SK-N-SH (cell line): ENCODE measurements around the gene SLC22A13. TPM values are rescaled to one million over a fixed set of nuclear protein-coding genes. Genes with fewer than 3 reads are reported as not detected.

Source experiments
- CTCF ChIA-PET: fragments of 300-600, 350-600 bp; formaldehyde crosslinking; extraction: SDS; loops from one replicate; lab custom pipeline; 2021; lab: Yijun Ruan, JAX
- POLR2A ChIA-PET: fragments of 350-600 bp; sonication (Branson Sonifier 250); formaldehyde crosslinking; extraction: SDS; loops from one replicate; lab custom pipeline; 2020; ENCODE audit warnings: antibody characterized with exemption, inconsistent platforms; lab: Yijun Ruan, JAX
- DNase-seq: peaks from one replicate; pipeline ENCODE4 v3.0.0; 2012
- H2AFZ ChIP-seq: fragments of 200-600 bp; sonication (generic); 2 replicates; pipeline ENCODE4 v1.8.1; 2016; ENCODE audit warnings: antibody characterized with exemption, mild to moderate bottlenecking, low read depth
- H3F3A ChIP-seq: fragments of 200-600 bp; sonication (generic); replicated peaks from 2 replicates; pipeline ENCODE3; 2016; ENCODE audit warnings: antibody characterized with exemption, mild to moderate bottlenecking; ENCODE audit not compliant: insufficient read depth
- H3K27ac ChIP-seq, 2 experiments: fragments of 200-500 bp in 1 of 2; fragments of 200-600 bp in 1 of 2; sonication (Bioruptor generic) in 1 of 2; sonication (generic), shearing (Covaris generic) in 1 of 2; 2 replicates each; pipeline versions ENCODE4 v1.5.1 to v1.6.1; 2014 to 2016; ENCODE audit warnings: low read depth in 2 of 2, inconsistent platforms in 1 of 2, low read length in 1 of 2, mild to moderate bottlenecking in 1 of 2, mixed read lengths in 1 of 2
- H3K27me3 ChIP-seq: fragments of 200-600 bp; sonication (generic), shearing (Covaris generic); 2 replicates; pipeline ENCODE4 v1.6.1; 2016; ENCODE audit warnings: mixed run types; ENCODE audit not compliant: insufficient read depth
- H3K36me3 ChIP-seq, 2 experiments: fragments of 200-500 bp in 1 of 2; fragments of 200-600 bp in 1 of 2; sonication (Bioruptor generic) in 1 of 2; sonication (generic) in 1 of 2; replicated peaks in 1 of 2; 2 replicates each; pipeline versions ENCODE3 to v1.5.1; 2014 to 2016; ENCODE audit warnings: low read length in 1 of 2, mild to moderate bottlenecking in 1 of 2; ENCODE audit not compliant: insufficient read depth in 2 of 2, control insufficient read depth in 1 of 2
- H3K4me1 ChIP-seq, 2 experiments: fragments of 200-500 bp in 1 of 2; fragments of 200-600 bp in 1 of 2; sonication (Bioruptor generic) in 1 of 2; sonication (generic), shearing (Covaris generic) in 1 of 2; 2 replicates each; pipeline versions ENCODE4 v1.5.1 to v1.6.1; 2014 to 2016; ENCODE audit warnings: low read depth in 1 of 2, low read length in 1 of 2, mixed run types in 1 of 2; ENCODE audit not compliant: insufficient read depth in 2 of 2, control insufficient read depth in 1 of 2
- H3K4me2 ChIP-seq: fragments of 200-600 bp; sonication (generic), shearing (Covaris generic); 2 replicates; pipeline ENCODE4 v1.6.1; 2017; ENCODE audit warnings: mixed run types
- H3K4me3 ChIP-seq, 2 experiments: fragments of 200-500 bp in 1 of 2; fragments of 200-600 bp in 1 of 2; sonication (Bioruptor generic) in 1 of 2; sonication (generic), shearing (Covaris generic) in 1 of 2; 2 replicates each; pipeline versions ENCODE4 v1.5.1 to v1.8.1; 2014 to 2016; ENCODE audit warnings: low read depth in 2 of 2, inconsistent platforms in 1 of 2, low read length in 1 of 2, mild to moderate bottlenecking in 1 of 2, mixed read lengths in 1 of 2, moderate library complexity in 1 of 2
- H3K79me2 ChIP-seq: fragments of 200-600 bp; sonication (generic); 2 replicates; pipeline ENCODE4 v1.8.1; 2017; ENCODE audit warnings: mild to moderate bottlenecking; ENCODE audit not compliant: insufficient read depth
- H3K9ac ChIP-seq: fragments of 200-600 bp; sonication (generic); 2 replicates; pipeline ENCODE4 v1.6.1; 2017; ENCODE audit warnings: mixed run types
- H3K9me2 ChIP-seq: fragments of 200-600 bp; sonication (generic); 2 replicates; pipeline ENCODE4 v1.6.1; 2017; ENCODE audit warnings: mixed run types
- H3K9me3 ChIP-seq: fragments of 200-600 bp; sonication (generic); 2 replicates; pipeline ENCODE4 v1.6.1; 2017; ENCODE audit warnings: mixed run types, mild to moderate bottlenecking, moderate library complexity
- H4K20me1 ChIP-seq: fragments of 200-600 bp; sonication (generic); 2 replicates; pipeline ENCODE4 v1.6.1; 2017; ENCODE audit warnings: mild to moderate bottlenecking, mixed run types; ENCODE audit not compliant: insufficient read depth
- ELF1 ChIP-seq: IDR thresholded peaks from 2 replicates; pipeline ENCODE4 v1.4.0; 2012
- EP300 ChIP-seq, 2 experiments: IDR thresholded peaks; 2 replicates each; pipeline versions ENCODE4 v1.4.0 to v1.6.1; 2012; ENCODE audit warnings: borderline replicate concordance in 1 of 2, low read depth in 1 of 2, low read length in 1 of 2
- EZH2phosphoT487 ChIP-seq: fragments of 200-600 bp; sonication (generic); IDR thresholded peaks from 2 replicates; pipeline ENCODE4 v1.6.1; 2017; ENCODE audit warnings: low read depth, mixed run types, mild to moderate bottlenecking, antibody characterized with exemption, moderate library complexity, borderline replicate concordance
- FOSL2 ChIP-seq: IDR thresholded peaks from 2 replicates; pipeline ENCODE4 v1.4.0; 2012; ENCODE audit warnings: low read depth, mild to moderate bottlenecking, moderate library complexity, borderline replicate concordance
- GATA2 ChIP-seq: sonication (generic); formaldehyde crosslinking; IDR thresholded peaks from 2 replicates; pipeline ENCODE4 v1.5.0; 2020; ENCODE audit warnings: mild to moderate bottlenecking, missing genetic modification reagents
- TAF1 ChIP-seq: IDR thresholded peaks from 2 replicates; pipeline ENCODE4 v1.6.1; 2012; ENCODE audit warnings: low read depth, mild to moderate bottlenecking, low read length, moderate library complexity, borderline replicate concordance
- TCF12 ChIP-seq: IDR thresholded peaks from 2 replicates; pipeline ENCODE4 v1.4.0; 2012
- YY1 ChIP-seq: IDR thresholded peaks from 2 replicates; pipeline ENCODE4 v1.4.0; 2012; ENCODE audit warnings: low read depth, mild to moderate bottlenecking
- WGBS: methylation state at CpG from one replicate; pipeline ENCODE4 v1.1.6; 2017; ENCODE audit warnings: low lambda C conversion rate; 5-methylcytosine and 5-hydroxymethylcytosine counted together
- polyA plus RNA-seq, 3 experiments: library from polyadenylated mRNA; depleted of rRNA; stranded (reverse); fragments of >200 nt; gene quantifications; 2 replicates each; pipeline ENCODE4 v1.2.3, GENCODE V29; 2012
- TF ChIP-seq, protein P1 (sequence below): fragments of 200-600 bp; sonication (generic); IDR thresholded peaks from 2 replicates; pipeline ENCODE4 v1.6.1; 2017; ENCODE audit warnings: antibody characterized with exemption, mild to moderate bottlenecking, moderate library complexity

Gene SLC22A13
- polyA plus RNA-seq, 1 of the 3 experiments (the other 2 are of a cell fraction): 0.08 TPM

DNA sequence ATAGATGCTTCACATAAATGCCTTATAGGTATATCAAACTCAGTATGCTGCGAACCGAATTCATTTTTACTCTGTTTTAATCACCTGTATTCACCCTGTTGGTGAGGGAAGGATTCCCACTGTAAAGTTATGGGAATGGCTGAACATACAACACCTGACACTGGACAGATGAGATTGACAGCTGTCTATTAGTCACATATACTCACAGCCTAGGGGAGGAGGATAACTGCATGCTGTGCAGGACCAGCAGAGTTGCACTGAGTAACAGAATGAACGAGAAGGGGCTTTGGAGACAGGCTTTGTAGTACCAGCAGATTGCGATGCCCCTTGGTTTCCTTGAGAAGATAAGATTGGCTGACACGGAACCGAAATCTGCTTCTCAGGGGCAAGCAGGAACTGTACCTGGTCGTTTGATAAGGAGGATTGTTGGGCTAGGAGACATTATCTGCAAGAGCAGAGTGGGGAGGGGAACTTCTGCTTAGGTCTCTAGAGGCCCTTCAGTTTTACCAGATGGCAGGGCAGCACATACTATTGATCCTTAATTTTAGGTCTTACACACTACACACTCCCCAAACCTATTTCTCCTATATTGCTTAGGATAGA, 43.5 kb upstream of the SLC22A13 start:
- H3K9me2 ChIP-seq: no peaks in the 10 kb centered on the region
- no peak for DNase-seq
- TF ChIP-seq TAF1: no peak
- TF ChIP-seq TCF12: no peak
- no peak for TF ChIP-seq YY1
- no peak for TF ChIP-seq GATA2 (CRISPR knock-in tag)
- TF ChIP-seq FOSL2: no peak
- H3F3A ChIP-seq: peaks cover 23% of the 10 kb centered on the region
- no peak overlapping the region for H3K27ac ChIP-seq
- H3K9ac ChIP-seq: no peak overlapping the region
- no peaks in the 10 kb centered on the region for H3K9me3 ChIP-seq
- H4K20me1 ChIP-seq: peaks cover 3% of the 10 kb centered on the region; the same call in 1 of the 2 replicates
- ChIA-PET CTCF (interaction anchor here (1.0 to 1.9 kb wide), 2 partner anchors 18 to 124 kb away, joined by 3 to 4 read pairs; partner anchors contain the start of gene XYLB), POLR2A (no interaction called here)
- H3K4me3 ChIP-seq: no peak overlapping the region
- H3K36me3 ChIP-seq: peaks cover 42 to 45% of the 10 kb centered on the region in 2 experiments
- H2AFZ ChIP-seq: no peak overlapping the region
- H3K4me2 ChIP-seq: no peak overlapping the region
- peaks cover 0 to 14% of the 10 kb centered on the region in 2 experiments; a peak in 2 of 4 replicates for H3K4me1 ChIP-seq
- no peaks in the 10 kb centered on the region for H3K27me3 ChIP-seq
- H3K79me2 ChIP-seq: peaks cover 59% of the 10 kb centered on the region
- 96% methylated on average over 7 of the region's 7 CpGs for WGBS

DNA sequence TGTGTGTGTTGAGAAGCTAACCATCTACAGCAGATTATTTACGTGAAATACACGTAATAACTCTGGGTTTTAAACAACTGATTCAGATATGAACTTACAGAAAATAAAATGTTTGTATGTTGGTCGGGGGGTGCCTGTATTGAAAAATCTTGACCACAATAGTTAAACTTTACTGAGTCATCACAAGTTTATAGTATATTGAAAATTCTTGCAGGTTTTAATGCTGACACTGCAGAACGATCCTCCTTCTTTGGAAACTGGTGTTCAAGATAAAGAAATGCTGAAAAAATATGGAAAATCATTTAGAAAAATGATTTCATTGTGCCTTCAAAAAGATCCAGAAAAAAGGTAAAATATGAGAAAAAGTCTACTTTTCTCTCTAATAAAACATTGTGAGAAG, 41.3 kb upstream of the SLC22A13 start:
- DNase-seq: no peak
- H2AFZ ChIP-seq: no peak overlapping the region
- peaks cover 0 to 24% of the 10 kb centered on the region in 2 experiments; a peak in 2 of 4 replicates for H3K4me1 ChIP-seq
- no peaks in the 10 kb centered on the region for H3K27me3 ChIP-seq
- H3K4me3 ChIP-seq: no peak overlapping the region
- H4K20me1 ChIP-seq: 0 out of 2 replicates have a peak, but pooled peaks cover 3% of the 10 kb centered on the region
- peaks cover 35% of the 10 kb centered on the region for H3F3A ChIP-seq
- ChIA-PET CTCF (no interaction called here), POLR2A (no interaction called here)
- no peaks in the 10 kb centered on the region for H3K9me3 ChIP-seq
- TF ChIP-seq EZH2phosphoT487 (no peak), EP300 (IDR thresholded peaks at IDR 0.05; ENCODE audit: borderline replicate concordance in 1 of 2, low read depth in 1 of 2, low read length in 1 of 2) (no peak), FOSL2 (no peak), ELF1 (no peak)
- TF ChIP-seq, protein P1, sequence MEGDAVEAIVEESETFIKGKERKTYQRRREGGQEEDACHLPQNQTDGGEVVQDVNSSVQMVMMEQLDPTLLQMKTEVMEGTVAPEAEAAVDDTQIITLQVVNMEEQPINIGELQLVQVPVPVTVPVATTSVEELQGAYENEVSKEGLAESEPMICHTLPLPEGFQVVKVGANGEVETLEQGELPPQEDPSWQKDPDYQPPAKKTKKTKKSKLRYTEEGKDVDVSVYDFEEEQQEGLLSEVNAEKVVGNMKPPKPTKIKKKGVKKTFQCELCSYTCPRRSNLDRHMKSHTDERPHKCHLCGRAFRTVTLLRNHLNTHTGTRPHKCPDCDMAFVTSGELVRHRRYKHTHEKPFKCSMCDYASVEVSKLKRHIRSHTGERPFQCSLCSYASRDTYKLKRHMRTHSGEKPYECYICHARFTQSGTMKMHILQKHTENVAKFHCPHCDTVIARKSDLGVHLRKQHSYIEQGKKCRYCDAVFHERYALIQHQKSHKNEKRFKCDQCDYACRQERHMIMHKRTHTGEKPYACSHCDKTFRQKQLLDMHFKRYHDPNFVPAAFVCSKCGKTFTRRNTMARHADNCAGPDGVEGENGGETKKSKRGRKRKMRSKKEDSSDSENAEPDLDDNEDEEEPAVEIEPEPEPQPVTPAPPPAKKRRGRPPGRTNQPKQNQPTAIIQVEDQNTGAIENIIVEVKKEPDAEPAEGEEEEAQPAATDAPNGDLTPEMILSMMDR: no peak
- H3K79me2 ChIP-seq: peaks cover 43% of the 10 kb centered on the region
- H3K4me2 ChIP-seq: no peak overlapping the region
- no peak overlapping the region for H3K27ac ChIP-seq
- H3K36me3 ChIP-seq: peaks cover 49 to 56% of the 10 kb centered on the region in 2 experiments
- H3K9me2 ChIP-seq: no peaks in the 10 kb centered on the region
- H3K9ac ChIP-seq: no peak overlapping the region
- 97% methylated on average over 4 of the region's 4 CpGs for WGBS
